HEK293T (cell line): ENCODE results near the gene DLG4.

ENCODE experiments used
- CTCF ChIA-PET: fragments of 350-600 bp; formaldehyde crosslinking; extraction: SDS; loops from one replicate; lab custom pipeline; 2021; ENCODE audit warnings: antibody characterized with exemption, inconsistent platforms; lab: Yijun Ruan, JAX
- POLR2A ChIA-PET: fragments of 350-600 bp; formaldehyde crosslinking; extraction: SDS; loops from one replicate; lab custom pipeline; 2020; ENCODE audit warnings: antibody characterized with exemption, inconsistent platforms; lab: Yijun Ruan, JAX
- DNase-seq: peaks from one replicate; pipeline ENCODE4 v3.0.0; 2012; ENCODE audit warnings: mixed read lengths; ENCODE audit errors: extremely low spot score
- ARNT ChIP-seq: fragments of 450-650 bp; IDR thresholded peaks from 2 replicates; pipeline ENCODE4 v1.6.1; 2017; ENCODE audit warnings: mild to moderate bottlenecking
- BHLHE40 ChIP-seq: fragments of 450-650 bp; IDR thresholded peaks from 2 replicates; pipeline ENCODE4 v1.6.1; 2016; ENCODE audit warnings: mild to moderate bottlenecking, moderate library complexity, borderline replicate concordance
- CTBP1 ChIP-seq: fragments of 450-650 bp; IDR thresholded peaks from 2 replicates; pipeline ENCODE4 v1.6.1; 2016; ENCODE audit warnings: borderline replicate concordance
- ELF4 ChIP-seq: fragments of 450-650 bp; IDR thresholded peaks from 2 replicates; pipeline ENCODE4 v1.6.1; 2017; ENCODE audit warnings: antibody characterized with exemption
- FOXA1 ChIP-seq: fragments of 450-650 bp; IDR thresholded peaks from 2 replicates; pipeline ENCODE4 v1.6.1; 2016; ENCODE audit warnings: mild to moderate bottlenecking
- FOXK2 ChIP-seq: fragments of 450-650 bp; IDR thresholded peaks from 2 replicates; pipeline ENCODE4 v1.6.1; 2016; ENCODE audit warnings: mild to moderate bottlenecking
- FOXM1 ChIP-seq: fragments of 450-650 bp; IDR thresholded peaks from 2 replicates; pipeline ENCODE4 v1.6.1; 2017; ENCODE audit warnings: mild to moderate bottlenecking, borderline replicate concordance
- HDGF ChIP-seq: fragments of 450-650 bp; IDR thresholded peaks from 2 replicates; pipeline ENCODE4 v1.6.1; 2017; ENCODE audit warnings: antibody characterized with exemption, borderline replicate concordance
- LEF1 ChIP-seq: fragments of 450-650 bp; IDR thresholded peaks from 2 replicates; pipeline ENCODE4 v1.6.1; 2017; ENCODE audit warnings: mild to moderate bottlenecking, borderline replicate concordance
- NFRKB ChIP-seq: fragments of 450-650 bp; IDR thresholded peaks from 2 replicates; pipeline ENCODE4 v1.6.1; 2016; ENCODE audit warnings: mild to moderate bottlenecking, moderate library complexity
- SP1 ChIP-seq: fragments of 450-650 bp; IDR thresholded peaks from 2 replicates; pipeline ENCODE4 v1.6.1; 2017
- SUZ12 ChIP-seq: fragments of 450-650 bp; IDR thresholded peaks from 2 replicates; pipeline ENCODE4 v1.6.1; 2016; ENCODE audit warnings: mild to moderate bottlenecking
- TARDBP ChIP-seq: fragments of 450-650 bp; IDR thresholded peaks from 2 replicates; pipeline ENCODE4 v1.6.1; 2016
- ZNF384 ChIP-seq: fragments of 450-650 bp; IDR thresholded peaks from 2 replicates; pipeline ENCODE4 v1.6.1; 2016
- TF ChIP-seq, protein P1 (sequence below): fragments of 450-650 bp; IDR thresholded peaks from 2 replicates; pipeline ENCODE4 v1.6.1; 2016

The DLG4 gene

DNA sequence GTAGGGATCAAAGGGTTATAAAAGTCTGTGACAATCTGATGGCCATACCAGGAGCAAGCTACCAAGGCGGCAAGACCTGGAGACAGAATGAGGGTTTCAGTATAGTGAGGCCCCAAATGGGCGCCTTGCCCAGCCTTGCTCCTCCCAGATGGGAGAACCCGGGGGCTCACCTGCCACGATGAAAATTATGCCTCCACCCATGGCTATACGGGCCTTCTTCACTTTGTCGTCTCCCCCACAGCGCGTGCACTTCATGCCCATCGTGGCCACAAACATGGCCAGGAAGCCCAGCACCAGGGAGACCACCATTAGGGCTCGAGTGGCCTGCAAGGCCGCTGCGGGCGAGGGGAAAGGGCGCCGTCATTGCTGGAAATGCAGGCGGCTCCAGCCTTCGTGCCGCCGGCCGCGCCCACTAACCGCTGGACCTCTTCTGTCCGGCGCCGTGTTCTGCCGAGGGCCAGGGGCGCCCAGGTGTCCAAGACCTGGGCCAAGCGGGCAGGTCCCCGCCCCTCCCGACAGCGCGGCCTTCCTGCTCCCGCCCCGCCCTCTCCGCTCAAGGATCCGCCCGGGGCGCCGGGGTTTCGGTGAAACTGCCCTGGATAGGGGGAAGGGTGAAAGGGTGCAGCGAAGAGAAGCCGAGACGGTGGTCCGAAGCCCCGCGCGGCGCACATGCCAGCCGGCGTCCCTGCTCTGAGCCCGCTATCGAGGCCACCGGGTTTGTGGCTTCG is 41.2 kb upstream of the DLG4 start:
- CTCF ChIA-PET: no interaction called here
- TF ChIP-seq FOXA1 (no peak), FOXM1 (no peak), CTBP1 (no peak), FOXK2 (no peak)
- POLR2A ChIA-PET: interaction anchor here (1.2 kb wide), 1 partner anchor 40 kb away, joined by 3 read pairs; no protein-coding TSS in a partner anchor
- DNase-seq: no peak

DNA sequence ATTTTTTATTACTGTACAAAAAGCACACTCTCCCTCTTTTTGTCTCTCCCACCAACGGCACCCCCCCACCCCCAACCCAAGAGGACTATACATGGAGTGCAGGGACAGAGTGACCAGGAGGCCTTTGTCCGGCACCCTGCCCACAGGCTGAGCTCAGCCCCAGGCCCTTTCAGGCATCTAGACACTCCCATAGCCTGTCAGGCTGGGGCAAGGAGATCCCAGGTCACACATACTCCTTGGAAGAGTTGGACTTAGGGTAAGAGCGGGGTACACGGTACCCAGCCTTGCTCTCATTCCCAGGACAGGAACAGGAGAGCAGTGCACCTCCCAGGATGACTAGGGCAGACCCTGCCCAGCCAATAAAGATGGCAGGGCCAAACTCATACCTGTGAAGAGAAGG is 40.5 kb upstream of the DLG4 start:
- POLR2A ChIA-PET: no interaction called here
- TF ChIP-seq ARNT (no peak), HDGF (no peak), FOXA1 (no peak), CTBP1 (no peak)
- DNase-seq: no peak
- CTCF ChIA-PET: no interaction called here

DNA sequence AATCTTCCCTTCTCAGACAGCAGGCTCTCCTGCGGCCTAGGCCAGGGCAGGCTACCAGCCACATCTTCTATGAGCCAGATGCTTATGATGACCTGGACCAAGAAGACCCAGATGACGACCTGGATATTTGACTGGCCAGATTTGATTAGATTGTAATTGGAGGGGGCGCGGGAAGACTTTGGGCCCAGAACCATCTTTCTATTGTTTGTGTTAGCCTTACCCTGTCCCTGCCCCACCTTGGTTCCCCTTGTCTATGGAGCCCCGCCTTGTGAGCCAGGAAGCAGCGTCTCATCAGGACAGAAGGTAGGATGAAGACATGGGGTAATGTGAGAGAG is 39.9 kb upstream of the DLG4 start:
- ChIA-PET CTCF (no interaction called here), POLR2A (no interaction called here)
- no peak for DNase-seq
- TF ChIP-seq, protein P1, sequence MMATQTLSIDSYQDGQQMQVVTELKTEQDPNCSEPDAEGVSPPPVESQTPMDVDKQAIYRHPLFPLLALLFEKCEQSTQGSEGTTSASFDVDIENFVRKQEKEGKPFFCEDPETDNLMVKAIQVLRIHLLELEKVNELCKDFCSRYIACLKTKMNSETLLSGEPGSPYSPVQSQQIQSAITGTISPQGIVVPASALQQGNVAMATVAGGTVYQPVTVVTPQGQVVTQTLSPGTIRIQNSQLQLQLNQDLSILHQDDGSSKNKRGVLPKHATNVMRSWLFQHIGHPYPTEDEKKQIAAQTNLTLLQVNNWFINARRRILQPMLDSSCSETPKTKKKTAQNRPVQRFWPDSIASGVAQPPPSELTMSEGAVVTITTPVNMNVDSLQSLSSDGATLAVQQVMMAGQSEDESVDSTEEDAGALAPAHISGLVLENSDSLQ: no peak
- no peak for TF ChIP-seq SUZ12

DNA sequence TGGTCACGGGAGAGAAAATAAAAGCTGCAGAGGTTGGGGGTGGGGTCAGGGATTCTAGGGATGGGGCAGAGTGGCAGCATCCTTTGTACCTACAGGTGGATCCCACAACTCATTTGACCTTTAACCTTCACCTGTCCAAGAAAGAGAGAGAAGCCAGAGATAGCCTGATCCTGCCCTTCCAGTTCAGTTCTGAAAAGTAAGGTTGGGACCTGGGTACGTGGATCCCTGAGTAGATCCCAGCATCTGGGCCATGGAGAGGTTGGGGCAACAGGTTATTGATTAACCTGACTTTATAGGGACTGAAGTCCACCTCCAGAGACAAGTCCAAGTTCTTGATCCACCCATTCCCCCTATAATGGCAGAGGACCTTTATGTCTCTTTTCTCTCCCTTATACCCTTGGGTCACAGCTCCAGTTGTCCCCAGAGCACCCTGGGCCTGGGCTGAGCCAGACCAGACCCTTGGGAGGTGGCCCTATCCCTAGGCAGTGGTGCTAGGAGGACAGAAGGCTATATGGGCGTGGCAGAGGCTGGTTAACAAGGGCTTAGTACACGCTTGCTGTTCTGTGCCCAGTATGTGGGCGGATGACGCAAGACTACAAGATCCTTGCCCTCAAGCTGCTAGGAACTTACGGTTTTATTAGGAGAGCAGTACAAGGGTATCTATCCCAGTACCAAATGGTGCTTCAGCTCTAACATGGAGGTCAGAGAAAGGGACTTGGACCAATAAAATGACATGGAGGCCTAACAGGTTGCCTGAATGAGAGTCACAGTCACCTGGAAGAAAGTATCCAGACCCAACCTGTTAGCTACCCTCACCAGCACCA is 39.3 kb upstream of the DLG4 start:
- ChIA-PET POLR2A (no interaction called here), CTCF (no interaction called here)
- no peak for DNase-seq
- TF ChIP-seq FOXM1 (no peak), SUZ12 (no peak), ELF4 (no peak), SP1 (no peak), TARDBP (no peak)
- TF ChIP-seq, protein P1: no peak

DNA sequence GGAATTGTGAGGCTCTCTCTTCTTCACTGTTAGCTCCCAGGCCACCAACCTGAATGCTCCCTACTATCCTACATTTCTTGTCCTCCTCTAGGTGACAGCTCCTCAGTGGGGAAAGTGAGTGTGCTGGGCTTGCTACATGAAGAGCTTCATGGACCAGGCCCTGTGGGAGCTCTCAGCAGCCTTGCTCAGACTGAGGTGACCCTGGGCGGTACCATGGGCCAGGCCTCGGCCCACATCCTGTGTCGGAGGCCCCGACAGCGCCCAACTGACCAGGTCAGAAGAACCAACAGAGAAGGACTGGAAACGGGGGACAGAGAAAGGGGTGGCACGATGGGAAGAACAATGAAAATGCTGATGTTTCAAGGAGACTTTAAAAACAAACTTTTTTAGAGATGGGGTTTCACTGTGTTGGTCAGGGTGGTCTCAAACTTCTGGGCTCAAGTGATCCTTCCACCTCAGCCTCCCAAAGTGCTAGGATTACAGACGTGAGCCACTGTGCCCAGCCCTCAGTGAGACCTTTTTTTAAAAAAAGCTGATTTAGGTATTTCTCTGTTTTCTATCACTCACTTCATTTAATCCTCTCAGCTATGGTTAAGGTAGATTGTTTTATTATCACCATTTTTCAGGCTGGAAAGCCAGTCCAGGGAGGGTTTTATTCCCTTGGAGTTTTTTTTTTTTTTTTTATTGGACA is 37.3 kb upstream of the DLG4 start:
- CTCF ChIA-PET: no interaction called here
- TF ChIP-seq NFRKB: no peak
- TF ChIP-seq ARNT: no peak
- no peak for TF ChIP-seq TARDBP
- TF ChIP-seq CTBP1: no peak
- TF ChIP-seq FOXK2: no peak
- no peak for TF ChIP-seq FOXA1
- TF ChIP-seq SUZ12: no peak
- TF ChIP-seq BHLHE40: no peak
- TF ChIP-seq ZNF384: no peak
- no peak for TF ChIP-seq SP1
- TF ChIP-seq FOXM1: no peak
- TF ChIP-seq LEF1: no peak
- TF ChIP-seq ELF4: no peak
- DNase-seq: no peak
- POLR2A ChIA-PET: interaction anchor here (0.7 to 1.4 kb wide), 4 partner anchors 15 to 73 kb away, joined by 3 to 4 read pairs (median 3); no protein-coding TSS in a partner anchor

- ChIA-PET CTCF (no interaction called here), POLR2A (no interaction called here)
- no peak for DNase-seq
Measured at GRCh38 chr17:7254511-7254910, 34.9 kb upstream of the DLG4 start.

DNA sequence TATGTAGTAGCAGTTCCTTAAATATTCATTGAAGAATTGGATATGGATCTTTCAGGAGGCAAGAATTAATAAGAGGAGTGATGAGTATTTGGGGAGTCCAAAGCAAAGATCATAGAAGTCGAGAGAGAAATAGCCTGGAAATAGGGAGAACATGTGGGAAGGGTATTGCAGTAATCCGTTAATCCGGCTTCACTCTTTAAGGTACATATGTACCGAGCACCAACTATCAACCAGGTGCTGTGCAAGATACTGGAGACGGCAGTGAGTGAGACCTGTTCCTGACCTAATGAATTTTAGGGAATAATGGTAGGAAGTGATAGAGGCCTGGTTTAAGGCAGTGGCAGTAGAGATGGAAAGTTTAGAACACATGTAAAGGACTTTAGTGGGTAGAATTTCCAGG is 33.4 kb upstream of the DLG4 start:
- no peak for DNase-seq
- TF ChIP-seq FOXK2: no peak
- no peak for TF ChIP-seq FOXA1
- no peak for TF ChIP-seq ZNF384
- POLR2A ChIA-PET: no interaction called here
- CTCF ChIA-PET: no interaction called here

More at GRCh38 chr17:7254511-7254910, 34.9 kb upstream of the DLG4 start:
- TF ChIP-seq CTBP1: no peak
- no peak for TF ChIP-seq FOXA1
- no peak for TF ChIP-seq ZNF384
- no peak for TF ChIP-seq FOXM1
- no peak for TF ChIP-seq LEF1
